Measurements from ENCODE around the gene ZNF385B.

ZNF385B gene

GRCh38 chr2:179440642-179441251 is 420.7 kb downstream of the ZNF385B start:
- peak; percentile 18 for DNase-seq (ENCODE audit: low spot score)

GRCh38 chr2:179438654-179439053 is 422.8 kb downstream of the ZNF385B start:
- DNase-seq (ENCODE audit: low spot score), result no peak

- no peak for DNase-seq (ENCODE audit: low spot score)
These were observed 424.0 kb downstream of the ZNF385B start for GRCh38 chr2:179437430-179437829.

GRCh38 chr2:179435566-179435965 is 425.8 kb downstream of the ZNF385B start:
- no peak for DNase-seq (ENCODE audit: low spot score)

GRCh38 chr2:179435000-179435399 is 426.4 kb downstream of the ZNF385B start:
- DNase-seq (ENCODE audit: low spot score), result no peak

GRCh38 chr2:179434357-179434756 is 427.1 kb downstream of the ZNF385B start:
- no peak for DNase-seq (ENCODE audit: low spot score)

GRCh38 chr2:179432751-179433150 is 428.7 kb downstream of the ZNF385B start:
- no peak for DNase-seq (ENCODE audit: low spot score)

GRCh38 chr2:179429597-179429996 is 431.8 kb downstream of the ZNF385B start:
- no peak for DNase-seq (ENCODE audit: low spot score)

GRCh38 chr2:179429060-179429471 is 432.3 kb downstream of the ZNF385B start:
- no peak for DNase-seq (ENCODE audit: low spot score)

GRCh38 chr2:179428649-179429048 is 432.8 kb downstream of the ZNF385B start:
- no peak for DNase-seq (ENCODE audit: low spot score)

GRCh38 chr2:179427065-179427464 is 434.3 kb downstream of the ZNF385B start:
- no peak for DNase-seq (ENCODE audit: low spot score)

- no peak for DNase-seq (ENCODE audit: low spot score)
These were observed 436.8 kb downstream of the ZNF385B start for GRCh38 chr2:179424571-179424970.

- DNase-seq (ENCODE audit: low spot score), result peak; percentile 8
These were observed 439.3 kb downstream of the ZNF385B start for GRCh38 chr2:179422037-179422643.

- DNase-seq (ENCODE audit: low spot score), result no peak
These were observed 443.9 kb downstream of the ZNF385B start for GRCh38 chr2:179417436-179417949.

GRCh38 chr2:179412112-179412511 is 449.3 kb downstream of the ZNF385B start:
- no peak for DNase-seq (ENCODE audit: low spot score)

GRCh38 chr2:179410552-179411356 is 450.7 kb downstream of the ZNF385B start:
- peak; percentile 6 for DNase-seq (ENCODE audit: low spot score)

GRCh38 chr2:179403624-179404023 is 457.8 kb downstream of the ZNF385B start:
- no peak for DNase-seq (ENCODE audit: low spot score)

GRCh38 chr2:179393481-179393880 is 467.9 kb downstream of the ZNF385B start:
- no peak for DNase-seq (ENCODE audit: low spot score)

Data from CD4-positive, alpha-beta T cell treated with Interleukin-6 at 100 ng/mL for 8 hours (primary cell).